Transverse colon (tissue), 4 donors: ENCODE data around the gene DNAJC5.

ENCODE experiments used
- EP300 ChIP-seq: sonication (generic); formaldehyde crosslinking; IDR thresholded peaks from one replicate; pipeline ENCODE4 v1.6.1; 2017; ENCODE audit warnings: antibody characterized with exemption, low read depth
- POLR2A ChIP-seq: fragments of 450-650 bp; IDR thresholded peaks from one replicate; pipeline ENCODE4 v1.6.1; 2016; ENCODE audit warnings: antibody characterized with exemption, mild to moderate bottlenecking, moderate library complexity
- POLR2AphosphoS5 ChIP-seq, 3 donors: sonication (generic); formaldehyde crosslinking; IDR thresholded peaks; one replicate each; pipeline ENCODE4 v1.6.1; 2016; ENCODE audit warnings: antibody characterized with exemption in 3 of 3
- TF ChIP-seq, protein P1 (sequence below), 5 experiments: fragments of 200-600 bp in 3 of 5; fragments of 450-650 bp in 2 of 5; sonication (generic) in 3 of 5; IDR thresholded peaks; 1 replicate in 2 of 5; 2 replicates in 3 of 5; pipeline ENCODE4 v1.5.1; 2016 to 2017; ENCODE audit warnings: antibody characterized with exemption in 5 of 5, inconsistent platforms in 3 of 5, mild to moderate bottlenecking in 2 of 5, moderate library complexity in 1 of 5

GRCh38 chr20:63890616-63891015 lies 4.3 kb upstream of the DNAJC5 start:
- TF ChIP-seq, protein P1, sequence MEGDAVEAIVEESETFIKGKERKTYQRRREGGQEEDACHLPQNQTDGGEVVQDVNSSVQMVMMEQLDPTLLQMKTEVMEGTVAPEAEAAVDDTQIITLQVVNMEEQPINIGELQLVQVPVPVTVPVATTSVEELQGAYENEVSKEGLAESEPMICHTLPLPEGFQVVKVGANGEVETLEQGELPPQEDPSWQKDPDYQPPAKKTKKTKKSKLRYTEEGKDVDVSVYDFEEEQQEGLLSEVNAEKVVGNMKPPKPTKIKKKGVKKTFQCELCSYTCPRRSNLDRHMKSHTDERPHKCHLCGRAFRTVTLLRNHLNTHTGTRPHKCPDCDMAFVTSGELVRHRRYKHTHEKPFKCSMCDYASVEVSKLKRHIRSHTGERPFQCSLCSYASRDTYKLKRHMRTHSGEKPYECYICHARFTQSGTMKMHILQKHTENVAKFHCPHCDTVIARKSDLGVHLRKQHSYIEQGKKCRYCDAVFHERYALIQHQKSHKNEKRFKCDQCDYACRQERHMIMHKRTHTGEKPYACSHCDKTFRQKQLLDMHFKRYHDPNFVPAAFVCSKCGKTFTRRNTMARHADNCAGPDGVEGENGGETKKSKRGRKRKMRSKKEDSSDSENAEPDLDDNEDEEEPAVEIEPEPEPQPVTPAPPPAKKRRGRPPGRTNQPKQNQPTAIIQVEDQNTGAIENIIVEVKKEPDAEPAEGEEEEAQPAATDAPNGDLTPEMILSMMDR (IDR thresholded peaks at IDR 0.05) = no peak
- TF ChIP-seq POLR2AphosphoS5 (IDR thresholded peaks at IDR 0.05) (no peak), POLR2A (no peak), EP300 (no peak)
